HepG2 (cell line): ENCODE results near the gene NEGR1.

Experiments used
- CC2D1A ChIP-seq: sonication (generic); formaldehyde crosslinking; IDR thresholded peaks from 2 replicates; pipeline ENCODE4 v1.8.1; 2023; ENCODE audit warnings: mild to moderate bottlenecking, missing genetic modification reagents
- CTCF ChIP-seq: sonication (generic); formaldehyde crosslinking; IDR thresholded peaks from 2 replicates; pipeline ENCODE4 v1.5.0; 2020; ENCODE audit warnings: mild to moderate bottlenecking, missing genetic modification reagents, moderate library complexity
- FOXK2 ChIP-seq: fragments of 450-650 bp; IDR thresholded peaks from 2 replicates; pipeline ENCODE4 v1.6.1; 2016
- HBP1 ChIP-seq: IDR thresholded peaks from 2 replicates; pipeline ENCODE4 v1.6.1; 2016; ENCODE audit warnings: low read depth, control low read depth
- JUND ChIP-seq: sonication (generic); formaldehyde crosslinking; IDR thresholded peaks from 2 replicates; pipeline ENCODE4 v1.8.0; 2022; ENCODE audit warnings: mild to moderate bottlenecking, missing genetic modification reagents
- MAX ChIP-seq: IDR thresholded peaks from 2 replicates; pipeline ENCODE4 v1.6.1; 2012; ENCODE audit warnings: inconsistent platforms
- NFIC ChIP-seq: IDR thresholded peaks from 2 replicates; pipeline ENCODE4 v1.6.1; 2012; ENCODE audit warnings: mild to moderate bottlenecking, low read length, inconsistent platforms
- NONO ChIP-seq, 2 experiments: fragments of 450-650 bp in 1 of 2; sonication (generic) in 1 of 2; formaldehyde crosslinking in 1 of 2; IDR thresholded peaks in 1 of 2; conservative IDR thresholded peaks in 1 of 2; 2 replicates each; pipeline versions ENCODE4 v1.6.1 to v1.8.0; 2017 to 2022; ENCODE audit warnings: mild to moderate bottlenecking in 1 of 2, missing genetic modification reagents in 1 of 2, moderate library complexity in 1 of 2
- PLSCR1 ChIP-seq: sonication (generic); formaldehyde crosslinking; IDR thresholded peaks from 2 replicates; pipeline ENCODE4 v1.5.0; 2020; ENCODE audit warnings: missing genetic modification reagents, mild to moderate bottlenecking, borderline replicate concordance
- PPARG ChIP-seq: conservative IDR thresholded peaks from 2 replicates; pipeline ENCODE4 v1.6.1; 2016; ENCODE audit warnings: missing biosample characterization, missing genetic modification reagents
- SMAD3 ChIP-seq: sonication (generic); formaldehyde crosslinking; IDR thresholded peaks from 2 replicates; pipeline ENCODE4 v1.4.0; 2020; ENCODE audit warnings: missing genetic modification reagents
- ZNF552 ChIP-seq: sonication (generic); formaldehyde crosslinking; IDR thresholded peaks from 2 replicates; pipeline ENCODE4 v1.9.0; 2022; ENCODE audit warnings: missing genetic modification reagents, mild to moderate bottlenecking, borderline replicate concordance
- ZNF687 ChIP-seq: sonication (generic); formaldehyde crosslinking; IDR thresholded peaks from 2 replicates; pipeline ENCODE4 v1.5.1; 2020; ENCODE audit warnings: mild to moderate bottlenecking, missing genetic modification reagents, moderate library complexity

- TF ChIP-seq SMAD3 (no peak), ZNF552 (CRISPR knock-in tag) (no peak), PPARG (CRISPR knock-in tag) (no peak), CTCF (CRISPR knock-in tag) (no peak), PLSCR1 (CRISPR knock-in tag) (no peak), NONO (IDR thresholded peaks at IDR 0.05) (no peak), NONO (CRISPR knock-in tag; conservative IDR thresholded peaks at IDR 0.05) (no peak), NFIC (no peak), FOXK2 (no peak), JUND (CRISPR knock-in tag) (no peak), CC2D1A (CRISPR knock-in tag) (no peak), HBP1 (CRISPR knock-in tag) (no peak), MAX (no peak), ZNF687 (CRISPR knock-in tag) (no peak)
Measured at GRCh38 chr1:71920556-71920955, 361.8 kb downstream of the NEGR1 start.
